Progenitor cell of endocrine pancreas (in vitro differentiated cells): ENCODE data around the gene IPCEF1. TPM values are rescaled to one million over a fixed set of nuclear protein-coding genes. Genes with fewer than 3 reads are reported as not detected.

ENCODE experiments used
- DNase-seq: peaks from one replicate; pipeline ENCODE4 v3.0.0; 2021; ENCODE audit warnings: low spot score; ENCODE audit not compliant: unreplicated experiment
- H3K27ac Mint-ChIP-seq: 2 replicates; pipeline ENCODE4 v1.8.0; 2021; ENCODE audit warnings: mild to moderate bottlenecking, moderate library complexity, mixed read lengths
- H3K27me3 Mint-ChIP-seq: 2 replicates; pipeline ENCODE4 v1.8.0; 2021; ENCODE audit warnings: mixed read lengths
- H3K36me3 Mint-ChIP-seq: 2 replicates; pipeline ENCODE4 v1.8.0; 2022; ENCODE audit warnings: mixed read lengths; ENCODE audit not compliant: insufficient read depth
- H3K4me1 Mint-ChIP-seq: 2 replicates; pipeline ENCODE4 v1.8.0; 2021; ENCODE audit warnings: low read depth, mixed read lengths
- H3K4me3 Mint-ChIP-seq: 2 replicates; pipeline ENCODE4 v1.8.0; 2021; ENCODE audit warnings: low read depth, mild to moderate bottlenecking, moderate library complexity, mixed read lengths
- H3K9me3 Mint-ChIP-seq: 2 replicates; pipeline ENCODE4 v1.8.0; 2021; ENCODE audit warnings: low read depth, mixed read lengths
- long read RNA-seq: library from polyadenylated mRNA; unstranded; transcript quantifications from one replicate; pipeline ENCODE4 v2.0.0, GENCODE V29; 2020
- total RNA-seq: library from RNA; stranded (reverse); gene quantifications from 2 replicates; pipeline ENCODE4 v1.2.1, GENCODE V29; 2021
- TF ChIP-seq, protein P1 (sequence below): fragments of 200-600 bp; sonication (generic); IDR thresholded peaks from one replicate; pipeline ENCODE4 v1.5.0; 2021; ENCODE audit warnings: antibody characterized with exemption, mild to moderate bottlenecking; ENCODE audit not compliant: unreplicated experiment

Gene IPCEF1, protein sequence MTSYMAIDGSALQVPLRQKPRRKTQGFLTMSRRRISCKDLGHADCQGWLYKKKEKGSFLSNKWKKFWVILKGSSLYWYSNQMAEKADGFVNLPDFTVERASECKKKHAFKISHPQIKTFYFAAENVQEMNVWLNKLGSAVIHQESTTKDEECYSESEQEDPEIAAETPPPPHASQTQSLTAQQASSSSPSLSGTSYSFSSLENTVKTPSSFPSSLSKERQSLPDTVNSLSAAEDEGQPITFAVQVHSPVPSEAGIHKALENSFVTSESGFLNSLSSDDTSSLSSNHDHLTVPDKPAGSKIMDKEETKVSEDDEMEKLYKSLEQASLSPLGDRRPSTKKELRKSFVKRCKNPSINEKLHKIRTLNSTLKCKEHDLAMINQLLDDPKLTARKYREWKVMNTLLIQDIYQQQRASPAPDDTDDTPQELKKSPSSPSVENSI
- 0.77 and 1.4 TPM in 2 replicates for total RNA-seq
- long read RNA-seq, partial matches to known transcripts = 0 of 1 reads
- long read RNA-seq, other reads (novel, unspliced or antisense) = 0 of 1 reads

DNA sequence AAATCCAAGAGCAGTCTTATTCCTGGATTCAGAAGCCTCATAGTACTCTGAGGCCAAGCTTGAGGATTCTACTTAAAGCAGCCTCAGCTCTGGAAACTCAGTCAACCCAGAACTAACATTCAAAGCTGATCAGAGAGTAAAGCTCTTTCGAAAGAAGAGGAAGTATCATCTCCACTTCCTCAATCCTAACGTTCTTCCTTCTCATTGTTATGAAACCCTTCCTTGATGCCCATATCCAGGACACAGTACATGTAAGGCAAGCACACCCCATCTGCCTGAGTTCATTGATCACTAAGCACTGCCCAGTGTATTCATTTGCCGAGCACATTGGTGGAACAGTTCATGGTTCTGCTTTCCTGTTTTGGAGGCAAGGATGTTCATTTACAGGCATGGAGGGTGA, at the start of gene IPCEF1:
IPCEF1 (minus strand) TSS at position 114 of the 400 bp plus-strand sequence. CDS start 90,856 bp downstream, outside the sequence.
- TF ChIP-seq, protein P1, sequence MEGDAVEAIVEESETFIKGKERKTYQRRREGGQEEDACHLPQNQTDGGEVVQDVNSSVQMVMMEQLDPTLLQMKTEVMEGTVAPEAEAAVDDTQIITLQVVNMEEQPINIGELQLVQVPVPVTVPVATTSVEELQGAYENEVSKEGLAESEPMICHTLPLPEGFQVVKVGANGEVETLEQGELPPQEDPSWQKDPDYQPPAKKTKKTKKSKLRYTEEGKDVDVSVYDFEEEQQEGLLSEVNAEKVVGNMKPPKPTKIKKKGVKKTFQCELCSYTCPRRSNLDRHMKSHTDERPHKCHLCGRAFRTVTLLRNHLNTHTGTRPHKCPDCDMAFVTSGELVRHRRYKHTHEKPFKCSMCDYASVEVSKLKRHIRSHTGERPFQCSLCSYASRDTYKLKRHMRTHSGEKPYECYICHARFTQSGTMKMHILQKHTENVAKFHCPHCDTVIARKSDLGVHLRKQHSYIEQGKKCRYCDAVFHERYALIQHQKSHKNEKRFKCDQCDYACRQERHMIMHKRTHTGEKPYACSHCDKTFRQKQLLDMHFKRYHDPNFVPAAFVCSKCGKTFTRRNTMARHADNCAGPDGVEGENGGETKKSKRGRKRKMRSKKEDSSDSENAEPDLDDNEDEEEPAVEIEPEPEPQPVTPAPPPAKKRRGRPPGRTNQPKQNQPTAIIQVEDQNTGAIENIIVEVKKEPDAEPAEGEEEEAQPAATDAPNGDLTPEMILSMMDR = no peak
- Mint-ChIP-seq H3K27me3 (no peaks in the 10 kb centered on the region), H3K4me1 (no peaks in the 10 kb centered on the region), H3K36me3 (no peaks in the 10 kb centered on the region), H3K27ac (no peak within 1 kb of the TSS), H3K9me3 (no peaks in the 10 kb centered on the region), H3K4me3 (no peak within 1 kb of the TSS)
- DNase-seq = no peak

DNA sequence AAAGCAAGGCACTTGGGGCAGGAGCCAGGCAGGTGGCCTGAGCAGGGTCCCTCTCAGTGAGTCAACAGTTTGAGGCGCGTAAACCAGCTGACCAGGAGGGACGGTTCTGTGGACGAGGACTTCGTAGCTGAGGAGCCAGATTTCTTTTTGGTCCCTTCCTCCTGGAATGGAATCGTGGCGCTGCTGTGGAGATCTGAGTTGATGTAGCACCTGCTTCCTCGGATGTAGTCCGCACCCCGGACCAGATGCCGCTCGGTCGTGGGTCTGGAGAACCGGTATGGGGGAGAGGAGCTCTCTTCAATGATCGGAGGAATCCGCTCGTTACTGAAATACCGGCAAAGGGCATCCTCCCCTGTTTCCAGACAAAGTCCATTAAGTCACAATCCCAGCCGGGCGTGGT, 49.7 kb upstream of the IPCEF1 start:
- TF ChIP-seq, protein P1 = no peak
- H3K36me3 Mint-ChIP-seq = peaks cover 38% of the 10 kb centered on the region
- no peak overlapping the region for H3K27ac Mint-ChIP-seq
- no peaks in the 10 kb centered on the region for H3K9me3 Mint-ChIP-seq
- H3K27me3 Mint-ChIP-seq = no peaks in the 10 kb centered on the region
- DNase-seq = no peak
- H3K4me1 Mint-ChIP-seq = peaks cover 5% of the 10 kb centered on the region
- no peak overlapping the region for H3K4me3 Mint-ChIP-seq

DNA sequence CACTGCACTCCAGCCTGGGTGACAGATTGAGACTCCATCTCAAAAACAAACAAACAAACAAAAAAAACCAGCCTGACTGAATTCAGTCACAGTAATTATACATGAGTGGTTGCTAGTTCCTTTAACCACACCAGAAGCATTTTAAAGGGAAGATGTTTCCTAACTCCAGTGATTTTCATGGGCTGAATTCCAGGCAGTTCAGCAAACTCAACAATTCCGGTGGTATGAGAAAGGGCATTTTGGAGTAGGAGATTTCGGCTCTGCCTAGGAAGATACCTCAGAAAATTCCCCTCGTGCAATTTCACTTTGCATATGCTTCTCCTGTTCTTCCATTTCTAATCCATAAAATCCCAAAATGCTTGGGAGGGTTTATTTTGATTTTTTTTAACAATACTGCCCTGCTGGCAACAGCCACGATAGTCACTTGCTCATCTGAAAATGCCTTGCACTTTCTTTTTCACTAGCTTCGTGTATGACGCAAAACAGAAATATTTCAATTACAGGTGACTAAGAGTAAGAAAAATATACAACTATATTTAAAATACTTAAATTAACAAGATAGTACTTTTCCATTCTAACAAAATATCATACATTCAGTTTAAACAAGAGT, 48.3 kb upstream of the IPCEF1 start:
- TF ChIP-seq, protein P1 = no peak

DNA sequence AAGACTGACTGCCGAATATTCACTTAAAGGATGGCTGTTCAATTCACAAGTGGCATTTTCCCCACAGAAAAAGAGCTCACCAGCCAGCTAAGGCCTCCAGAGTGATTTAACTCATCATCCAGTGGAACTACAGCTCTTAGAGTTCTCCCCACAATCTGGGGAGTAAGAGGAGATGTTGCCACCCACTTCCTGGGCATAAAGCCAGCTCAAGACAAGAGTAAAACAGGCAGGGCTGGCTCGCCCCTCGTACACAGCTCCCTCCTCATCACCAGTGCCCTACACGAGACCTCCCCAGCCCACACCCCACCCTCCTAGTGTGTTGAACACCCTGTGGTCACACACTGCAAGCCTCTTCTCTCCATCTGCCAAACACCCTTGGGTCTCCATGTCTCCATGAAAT, 47.2 kb upstream of the IPCEF1 start:
- H3K36me3 Mint-ChIP-seq = peaks cover 29% of the 10 kb centered on the region
- H3K4me3 Mint-ChIP-seq = no peak overlapping the region
- H3K27me3 Mint-ChIP-seq = no peaks in the 10 kb centered on the region
- no peak overlapping the region for H3K27ac Mint-ChIP-seq
- H3K9me3 Mint-ChIP-seq = no peaks in the 10 kb centered on the region
- TF ChIP-seq, protein P1 = no peak
- no peaks in the 10 kb centered on the region for H3K4me1 Mint-ChIP-seq
- no peak for DNase-seq

More for the DNA sequence above, 48.3 kb upstream of the IPCEF1 start:
- Mint-ChIP-seq H3K27me3 (no peaks in the 10 kb centered on the region), H3K4me3 (no peak overlapping the region), H3K4me1 (no peaks in the 10 kb centered on the region), H3K36me3 (peaks cover 30% of the 10 kb centered on the region), H3K27ac (no peak overlapping the region), H3K9me3 (no peaks in the 10 kb centered on the region)
- no peak for DNase-seq

DNA sequence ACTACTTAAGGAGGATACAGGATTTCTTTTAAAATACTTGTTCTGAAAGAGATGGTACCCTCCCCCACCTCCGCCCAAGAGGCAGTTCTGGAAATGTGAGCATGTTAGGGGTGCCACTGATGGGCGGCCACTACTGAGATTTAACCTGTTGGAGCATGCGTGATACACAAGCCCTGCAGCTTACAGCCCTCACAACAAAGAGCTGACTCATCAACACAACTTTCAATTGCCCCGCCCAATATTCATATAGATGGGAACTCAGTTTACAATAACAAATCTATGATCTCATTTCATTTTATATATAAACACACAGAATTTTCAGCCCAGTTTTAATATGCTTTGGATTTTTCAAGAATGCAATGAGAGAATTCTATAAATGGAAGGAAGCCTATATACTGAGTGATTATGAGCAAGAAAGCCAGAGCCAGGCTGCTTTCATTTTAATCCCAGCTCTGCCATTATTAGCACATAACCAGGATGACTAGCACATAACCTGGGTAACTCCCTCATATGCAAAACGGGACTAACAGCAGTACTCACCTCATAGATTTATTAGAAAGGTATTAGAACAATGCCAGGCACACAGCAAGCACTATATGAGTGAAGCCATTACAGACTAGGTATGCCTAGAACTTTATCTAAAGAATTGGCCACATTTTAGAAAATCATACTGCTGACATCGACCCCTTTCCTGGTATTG, 45.6 kb upstream of the IPCEF1 start:
- no peak for DNase-seq
- H3K4me1 Mint-ChIP-seq = no peaks in the 10 kb centered on the region
- H3K4me3 Mint-ChIP-seq = no peak overlapping the region
- no peaks in the 10 kb centered on the region for H3K9me3 Mint-ChIP-seq
- TF ChIP-seq, protein P1 = no peak
- no peak overlapping the region for H3K27ac Mint-ChIP-seq
- no peaks in the 10 kb centered on the region for H3K27me3 Mint-ChIP-seq
- peaks cover 27% of the 10 kb centered on the region for H3K36me3 Mint-ChIP-seq
